Hepatic stellate cell (primary cell): ENCODE data around the gene SMURF1.
"Not testable (repeated sequence)": the region's sequence is repeated elsewhere in the genome, so short reads cannot be mapped to it uniquely, and the experiment has no call there.

Experiments used
- DNase-seq: peaks from one replicate; pipeline ENCODE4 v3.0.0; 2011; ENCODE audit warnings: low spot score

The SMURF1 gene

GRCh38 chr7:99121496-99122021 is 22.3 kb downstream of the SMURF1 start:
- DNase-seq, result peak; percentile 52

DNA sequence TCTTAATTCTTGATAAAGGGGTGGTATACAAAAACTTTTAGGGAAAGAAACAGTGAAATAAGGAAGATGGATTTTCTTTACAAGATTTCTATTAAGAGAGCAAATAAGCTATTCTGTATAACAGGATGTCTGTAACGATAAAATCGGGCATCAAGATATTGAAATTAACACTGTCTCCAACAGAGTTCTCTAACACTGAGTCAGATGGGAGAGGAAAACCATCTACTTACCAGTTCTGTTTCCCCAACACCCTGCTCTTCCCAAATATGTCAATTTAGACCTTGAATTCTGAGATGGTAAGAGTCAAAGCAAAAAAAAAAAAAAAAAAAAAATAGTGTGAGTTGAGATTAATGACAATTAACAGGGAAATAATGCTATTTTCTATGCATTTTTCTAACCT is 23.0 kb downstream of the SMURF1 start:
- DNase-seq, result no peak

DNA sequence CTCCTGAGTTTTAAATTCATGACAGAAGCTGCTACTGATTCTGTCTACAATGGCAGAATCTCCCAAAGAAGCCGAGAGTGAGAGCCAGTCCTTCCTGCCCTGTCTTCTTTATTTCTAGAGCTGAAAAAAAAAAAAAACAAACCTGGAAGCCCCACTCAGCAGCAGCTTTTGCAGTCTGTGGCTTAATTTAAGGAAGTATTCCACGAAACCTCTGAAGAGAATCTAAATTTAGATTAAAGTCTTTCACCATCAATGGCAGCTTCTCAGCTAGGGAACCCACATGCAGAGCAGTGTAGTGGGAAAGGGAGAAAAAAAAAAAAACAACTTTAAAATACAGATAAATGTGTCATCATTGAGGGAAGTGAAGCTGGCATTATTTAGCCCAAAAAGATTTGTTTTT is 23.4 kb downstream of the SMURF1 start:
- no peak for DNase-seq

- no peak for DNase-seq
These were observed 25.8 kb downstream of the SMURF1 start for GRCh38 chr7:99118077-99118476.

DNA sequence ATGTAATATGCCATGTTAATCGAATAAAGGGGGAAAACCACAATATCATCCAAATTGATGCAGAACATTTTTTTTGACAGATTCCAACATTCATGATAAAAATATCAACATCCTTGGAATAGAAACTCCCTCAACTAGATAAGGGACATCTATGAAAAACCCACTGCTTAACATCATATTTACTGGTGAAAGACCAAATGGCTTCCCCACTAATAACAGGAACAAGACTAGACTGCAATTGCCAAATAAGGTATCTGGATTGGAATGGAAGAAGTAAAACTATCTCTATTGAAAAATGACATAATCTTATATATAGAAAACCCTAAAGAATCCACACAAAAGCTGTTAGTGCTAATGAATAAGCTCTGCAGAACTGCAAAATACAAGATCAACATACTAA is 27.8 kb downstream of the SMURF1 start:
- DNase-seq, result no peak

- DNase-seq, result no peak
These were observed 28.5 kb downstream of the SMURF1 start for GRCh38 chr7:99115379-99115778.

DNA sequence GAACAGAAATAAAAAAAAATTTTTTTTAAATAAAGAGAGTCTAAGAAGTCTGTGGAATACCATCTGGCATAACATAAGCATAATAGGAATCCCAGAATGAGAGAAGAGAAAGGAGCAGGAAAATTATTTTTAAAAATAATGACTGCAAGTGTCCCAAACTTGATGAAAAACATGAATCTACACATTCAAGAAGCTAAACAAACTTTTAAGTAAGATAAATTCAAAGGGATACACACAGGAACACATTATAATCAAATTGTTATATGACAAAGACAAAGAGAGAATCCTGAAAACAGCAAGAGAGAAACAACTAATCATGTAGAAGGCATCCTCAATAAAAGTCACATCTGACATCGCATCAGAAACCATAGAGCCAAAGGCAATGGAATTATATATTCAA is 30.9 kb downstream of the SMURF1 start:
- no peak for DNase-seq

- no peak for DNase-seq
These were observed 31.8 kb downstream of the SMURF1 start for GRCh38 chr7:99112097-99112496.

DNA sequence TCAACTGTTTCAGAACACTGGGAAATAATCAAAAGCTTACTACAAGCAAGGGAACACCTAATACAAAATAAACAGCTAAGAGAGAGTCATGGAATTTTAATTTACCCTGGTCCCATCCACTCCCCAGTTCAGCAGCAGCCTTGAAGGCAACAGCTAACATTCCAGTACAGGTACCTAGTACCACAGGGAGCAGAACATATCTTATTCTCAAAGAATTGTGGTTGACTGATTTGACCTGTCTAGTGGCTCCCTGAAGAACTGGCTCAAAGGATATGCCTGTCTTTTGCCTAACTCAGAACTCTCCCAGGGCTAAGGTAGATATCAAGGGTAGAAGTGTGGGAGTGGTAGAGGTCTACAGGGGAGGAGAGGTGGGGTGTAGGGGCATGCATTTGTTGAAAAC is 32.3 kb downstream of the SMURF1 start:
- no peak for DNase-seq

GRCh38 chr7:99109108-99110051 is 34.5 kb downstream of the SMURF1 start:
- DNase-seq, result no peak

GRCh38 chr7:99108613-99109012 is 35.3 kb downstream of the SMURF1 start:
- DNase-seq, result no peak

GRCh38 chr7:99106821-99107241 is 37.1 kb downstream of the SMURF1 start:
- DNase-seq, result no peak

DNA sequence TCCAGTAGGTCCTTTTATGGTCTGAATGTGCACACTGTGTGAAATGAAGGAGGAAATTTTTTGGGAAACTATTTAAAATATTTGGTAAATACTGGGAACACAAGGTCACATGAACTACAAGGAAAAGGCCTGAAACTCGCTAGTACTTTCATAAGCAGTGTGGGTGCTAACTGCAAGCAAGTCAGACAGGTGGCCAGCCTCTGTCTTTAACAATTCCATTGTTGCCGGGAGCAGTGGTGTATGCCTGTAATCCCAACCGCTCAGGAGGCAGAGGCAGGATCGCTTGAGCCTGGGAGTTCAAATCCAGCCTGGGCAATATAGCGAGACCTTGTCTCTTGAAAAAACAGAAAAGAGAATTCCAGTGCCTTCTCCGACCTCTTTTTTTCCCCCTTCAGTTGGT is 37.5 kb downstream of the SMURF1 start:
- no peak for DNase-seq

DNA sequence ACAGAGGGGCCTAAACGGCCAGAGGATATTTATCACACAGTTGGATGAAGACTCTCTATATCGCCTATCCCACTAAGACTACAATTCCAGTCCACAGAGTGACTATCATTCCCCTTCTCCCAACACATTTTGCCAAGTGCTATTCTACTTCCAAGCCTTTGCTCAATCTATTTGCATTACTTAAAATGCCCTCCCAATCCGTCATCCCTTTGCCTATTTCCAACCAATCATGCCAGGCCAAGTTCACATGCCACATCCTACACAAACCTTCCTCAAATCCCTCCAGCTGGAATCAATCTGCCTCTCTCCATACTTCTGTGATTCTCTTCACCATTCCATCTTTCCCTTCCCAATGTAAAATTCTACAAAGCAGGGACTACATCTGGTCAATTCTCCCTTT is 38.2 kb downstream of the SMURF1 start:
- DNase-seq, result no peak

DNA sequence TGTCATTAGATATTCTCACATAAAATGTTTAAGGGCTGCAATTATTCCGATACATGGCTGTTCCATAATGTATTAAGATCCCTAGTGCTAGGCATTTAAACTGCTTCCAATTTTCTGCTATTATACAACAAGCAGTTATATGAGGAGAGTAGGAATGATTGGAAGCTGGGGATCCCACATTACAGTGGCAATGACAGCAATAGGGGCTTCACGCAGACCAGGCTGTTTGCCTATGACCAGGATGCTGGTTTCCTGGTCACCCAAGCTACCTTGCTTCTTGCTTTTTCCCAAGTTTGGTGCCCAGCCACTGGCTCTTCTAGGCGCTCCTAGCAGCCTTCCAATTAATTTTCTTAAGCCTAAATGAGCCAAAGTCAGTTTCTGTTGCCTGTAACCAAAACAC is 39.3 kb downstream of the SMURF1 start:
- DNase-seq, result no peak

GRCh38 chr7:99103836-99104235 is 40.1 kb downstream of the SMURF1 start:
- not testable (repeated sequence) for DNase-seq

DNA sequence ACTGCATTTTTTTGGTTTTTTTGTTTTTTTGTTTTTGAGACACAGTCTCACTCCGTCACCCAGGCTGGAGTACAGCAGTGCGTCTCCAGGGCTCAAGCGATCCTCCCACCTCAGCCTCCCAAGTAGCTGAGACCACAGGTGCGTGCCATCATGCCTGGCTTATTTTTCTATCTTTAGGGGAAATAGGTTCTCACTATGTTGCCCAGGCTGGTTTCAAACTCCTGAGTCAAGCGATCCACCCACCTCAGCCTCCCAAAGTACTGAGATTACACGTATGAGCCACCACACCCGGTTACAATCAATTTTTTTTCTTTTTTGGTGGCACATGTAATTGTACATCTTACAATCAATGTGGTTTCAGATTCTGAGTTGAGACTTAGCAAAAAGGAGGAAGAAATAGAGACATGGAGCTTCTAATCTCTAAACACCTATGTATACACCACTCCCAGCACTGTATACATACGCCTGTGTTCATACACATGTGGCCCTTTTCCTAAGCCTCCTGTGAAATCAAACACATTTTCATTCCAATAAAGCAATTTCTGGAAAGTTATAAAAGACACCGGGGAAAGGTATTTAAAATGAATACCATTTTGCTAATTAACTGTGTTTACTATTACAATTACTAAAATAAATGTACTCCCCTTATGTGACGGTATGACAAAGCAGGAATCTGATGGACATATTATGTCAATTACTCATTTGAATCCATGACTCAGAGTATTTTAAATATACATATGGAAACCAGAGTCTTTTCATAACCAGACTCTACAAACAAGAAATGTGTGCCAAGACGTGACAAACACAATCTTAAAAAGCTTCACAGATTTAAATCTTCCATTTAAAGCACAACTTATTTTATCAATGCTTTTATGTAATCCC is 40.9 kb downstream of the SMURF1 start:
- peak; percentile 56 for DNase-seq

- no peak for DNase-seq
These were observed 41.5 kb downstream of the SMURF1 start for GRCh38 chr7:99102361-99102760.

DNA sequence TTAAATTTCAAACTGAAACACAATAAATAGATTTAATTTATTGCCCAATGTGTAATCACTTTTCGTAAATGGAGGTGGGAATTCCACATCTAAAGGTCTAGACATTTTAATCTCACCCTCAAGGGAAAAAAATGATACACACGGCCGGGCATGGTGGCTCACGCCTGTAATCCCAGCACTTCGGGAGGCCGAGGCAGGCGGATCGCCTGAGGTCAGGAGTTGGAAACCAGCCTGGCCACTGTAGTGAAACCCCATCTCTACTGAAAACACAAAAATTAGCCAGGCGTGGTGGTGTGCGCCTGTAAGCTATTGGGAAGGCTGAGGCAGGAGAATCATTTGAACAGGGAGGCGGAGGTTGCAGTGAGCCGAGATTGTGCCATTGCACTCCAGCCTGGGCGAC is 42.4 kb downstream of the SMURF1 start:
- DNase-seq, result not testable (repeated sequence)

GRCh38 chr7:99099499-99100077 is 44.3 kb downstream of the SMURF1 start:
- DNase-seq, result peak; percentile 35

DNA sequence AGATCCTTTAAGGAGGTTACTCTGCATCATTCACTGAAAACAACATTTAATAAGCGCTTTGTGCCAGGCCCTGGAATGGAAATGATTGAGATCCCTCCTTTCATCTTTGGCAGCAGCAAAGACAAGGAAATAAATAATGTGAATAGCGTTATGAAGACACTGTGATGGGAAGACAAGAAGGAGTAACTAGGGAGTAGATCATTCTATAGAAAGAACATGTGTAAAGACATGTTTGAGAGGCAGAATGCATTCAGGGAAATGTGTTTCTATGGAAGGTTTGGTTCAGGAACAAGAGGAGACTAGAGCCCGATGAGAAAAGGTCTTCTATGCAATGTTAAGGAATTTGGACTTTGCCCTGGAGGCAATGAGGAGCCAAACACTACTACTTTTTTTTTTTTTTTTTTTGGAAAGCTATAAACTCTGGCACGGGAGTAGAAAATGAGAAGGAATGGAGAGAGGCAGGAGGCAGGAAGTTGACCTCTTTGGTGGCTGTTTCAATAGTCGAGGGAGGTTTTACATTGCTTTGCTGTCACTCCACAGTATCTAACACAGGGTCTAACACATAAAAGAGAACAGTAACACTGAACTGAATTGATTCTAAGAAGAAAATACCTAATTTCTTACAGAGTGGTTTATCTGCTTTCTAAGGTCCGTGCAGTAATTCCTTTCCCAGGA is 44.9 kb downstream of the SMURF1 start:
- peak; percentile 52 for DNase-seq
